ENCODE measurements around the gene YIPF6. TPM values are rescaled to one million over a fixed set of nuclear protein-coding genes. Genes with fewer than 3 reads are reported as not detected.

YIPF6 gene
- total and polyA plus RNA-seq, 9 of the 15 experiments (the other 6 are each of a cell fraction or from before 2014, with no cell fraction given), result 7.7 to 44.2 (median 22.4) TPM

DNA sequence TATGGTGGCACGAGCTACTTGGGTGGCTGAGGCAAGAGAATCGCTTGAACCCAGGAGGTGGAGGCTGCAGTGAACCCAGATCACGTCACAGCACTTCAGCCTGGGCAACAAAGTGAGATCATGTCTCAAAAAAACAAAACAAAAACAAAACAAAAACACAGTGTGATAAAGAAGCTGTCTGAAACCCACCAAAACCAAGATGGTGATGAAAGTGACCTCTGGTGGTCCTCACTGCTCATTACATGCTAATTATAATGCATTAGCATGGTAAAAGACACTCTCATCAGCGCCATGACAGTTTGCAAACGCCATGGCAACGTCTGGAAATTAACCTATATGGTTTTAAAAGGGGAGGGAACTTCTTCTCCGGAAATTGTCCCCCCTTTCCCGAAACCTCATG is 36.2 kb upstream of the YIPF6 start:
- peak overlapping the region; percentile 90 for H2AFZ ChIP-seq (ENCODE audit: low read depth, low read length)
- BruUV-seq (replicated peaks), result no TSS peak
- no peak overlapping the region; the same call in 1 of the 2 replicates for H3K4me2 ChIP-seq (ENCODE audit: insufficient read depth, low read length)
- H3K9me1 ChIP-seq (ENCODE audit: control insufficient read depth, insufficient read depth, low read length), result no peaks in the 10 kb centered on the region
- POLR2A ChIA-PET, result no interaction called here
- peak; percentile 92 for ATAC-seq
- FAIRE-seq, result peak; percentile 92
- CTCF ChIA-PET (ENCODE audit: low intra/inter-chr PET ratio), result interaction anchor here (0.7 kb wide), 2 partner anchors 9 to 265 kb away, joined by 3 to 4 read pairs; no protein-coding TSS in a partner anchor
- H3K4me3 ChIP-seq, result no peak overlapping the region
- no peaks in the 10 kb centered on the region for H3K4me1 ChIP-seq (replicated peaks in 1 of 2; ENCODE audit: control insufficient read depth in 2 of 2, insufficient read depth in 2 of 2, low read length in 2 of 2)
- no peaks in the 10 kb centered on the region; a peak in 1 of 5 replicates for H3K27me3 ChIP-seq (ENCODE audit: control insufficient read depth in 2 of 2, insufficient read depth in 2 of 2, low read length in 2 of 2)
- no peak overlapping the region; a peak in 1 of 4 replicates for H3K9ac ChIP-seq (ENCODE audit: insufficient read depth in 1 of 2, low read depth in 2 of 2, low read length in 2 of 2)
- 4% methylated on average over 8 of the region's 8 CpGs for WGBS (ENCODE audit: insufficient coverage, low coverage, missing lambda C conversion rate)
- no peaks in the 10 kb centered on the region for H3K9me3 ChIP-seq (replicated peaks; ENCODE audit: control insufficient read depth, insufficient read depth, low read depth, low read length)
- H3K27ac ChIP-seq (ENCODE audit: extremely low read depth, low read depth, low read length), result peak overlapping the region; percentile 47; the same call in 2 of the 3 replicates
- intact Hi-C loops (cut with micrococcal nuclease) (loop anchor here (5.0 kb wide), 3 partner anchors 230 to 280 kb away; no protein-coding TSS in a partner anchor), in situ Hi-C loops (cut with MboI) (no loop called here)
- H3K36me3 ChIP-seq (ENCODE audit: control insufficient read depth, insufficient read depth, low read length), result no peaks in the 10 kb centered on the region
- no peaks in the 10 kb centered on the region for H3K79me2 ChIP-seq (ENCODE audit: control insufficient read depth, insufficient read depth, low read length)
- H4K20me1 ChIP-seq (replicated peaks; ENCODE audit: control insufficient read depth, insufficient read depth, low read length), result no peaks in the 10 kb centered on the region
- DNase-seq (ENCODE audit: extremely low read depth in 1 of 4, low spot score in 3 of 4), result peak in 3 of 4 experiments; percentile 8 to 67 (median 10)
- TF ChIP-seq OTX1 (CRISPR knock-in tag; IDR thresholded peaks at IDR 0.05) (peak; percentile 17; the same call in 1 of the 2 replicates), NR2C2 (CRISPR knock-in tag; IDR thresholded peaks at IDR 0.05) (no peak), NR2C2 (tag; IDR thresholded peaks at IDR 0.05) (peak; percentile 1; the same call in 1 of the 2 replicates), DIDO1 (tag; IDR thresholded peaks at IDR 0.05; ENCODE audit: low read depth) (no peak), TRIM24 (IDR thresholded peaks at IDR 0.05) (no peak), KLF10 (CRISPR knock-in tag; IDR thresholded peaks at IDR 0.05) (no peak), NCOA1 (IDR thresholded peaks at IDR 0.05; ENCODE audit: low read depth) (no peak), SMC3 (conservative IDR thresholded peaks at IDR 0.05; ENCODE audit: insufficient read depth, low read depth, low read length) (peak; percentile 38; the same call in 1 of the 2 replicates), LARP7 (IDR thresholded peaks at IDR 0.05) (0 out of 2 replicates have a peak, but pooled peaks have one; percentile 39), PHF20 (IDR thresholded peaks at IDR 0.05; ENCODE audit: partially characterized antibody) (no peak), SMARCA5 (IDR thresholded peaks at IDR 0.05) (peak; percentile 89), BCL6 (CRISPR knock-in tag; IDR thresholded peaks at IDR 0.05) (no peak), RAD21 (CRISPR knock-in tag; conservative IDR thresholded peaks at IDR 0.05 in 1 of 2, IDR thresholded peaks at IDR 0.05 in 1 of 2) (peak; percentile 70 to 87), DPF2 (IDR thresholded peaks at IDR 0.05) (peak; percentile 72), PTBP1 (IDR thresholded peaks at IDR 0.05; ENCODE audit: low read depth, low read length) (no peak), CCAR2 (IDR thresholded peaks at IDR 0.05; ENCODE audit: low read depth, low read length) (no peak), ZNF212 (CRISPR knock-in tag; IDR thresholded peaks at IDR 0.05) (no peak)
- TF ChIP-seq, protein P1, sequence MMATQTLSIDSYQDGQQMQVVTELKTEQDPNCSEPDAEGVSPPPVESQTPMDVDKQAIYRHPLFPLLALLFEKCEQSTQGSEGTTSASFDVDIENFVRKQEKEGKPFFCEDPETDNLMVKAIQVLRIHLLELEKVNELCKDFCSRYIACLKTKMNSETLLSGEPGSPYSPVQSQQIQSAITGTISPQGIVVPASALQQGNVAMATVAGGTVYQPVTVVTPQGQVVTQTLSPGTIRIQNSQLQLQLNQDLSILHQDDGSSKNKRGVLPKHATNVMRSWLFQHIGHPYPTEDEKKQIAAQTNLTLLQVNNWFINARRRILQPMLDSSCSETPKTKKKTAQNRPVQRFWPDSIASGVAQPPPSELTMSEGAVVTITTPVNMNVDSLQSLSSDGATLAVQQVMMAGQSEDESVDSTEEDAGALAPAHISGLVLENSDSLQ (IDR thresholded peaks at IDR 0.05), result peak; percentile 77
- TF ChIP-seq, protein P2, sequence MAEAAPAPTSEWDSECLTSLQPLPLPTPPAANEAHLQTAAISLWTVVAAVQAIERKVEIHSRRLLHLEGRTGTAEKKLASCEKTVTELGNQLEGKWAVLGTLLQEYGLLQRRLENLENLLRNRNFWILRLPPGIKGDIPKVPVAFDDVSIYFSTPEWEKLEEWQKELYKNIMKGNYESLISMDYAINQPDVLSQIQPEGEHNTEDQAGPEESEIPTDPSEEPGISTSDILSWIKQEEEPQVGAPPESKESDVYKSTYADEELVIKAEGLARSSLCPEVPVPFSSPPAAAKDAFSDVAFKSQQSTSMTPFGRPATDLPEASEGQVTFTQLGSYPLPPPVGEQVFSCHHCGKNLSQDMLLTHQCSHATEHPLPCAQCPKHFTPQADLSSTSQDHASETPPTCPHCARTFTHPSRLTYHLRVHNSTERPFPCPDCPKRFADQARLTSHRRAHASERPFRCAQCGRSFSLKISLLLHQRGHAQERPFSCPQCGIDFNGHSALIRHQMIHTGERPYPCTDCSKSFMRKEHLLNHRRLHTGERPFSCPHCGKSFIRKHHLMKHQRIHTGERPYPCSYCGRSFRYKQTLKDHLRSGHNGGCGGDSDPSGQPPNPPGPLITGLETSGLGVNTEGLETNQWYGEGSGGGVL (CRISPR knock-in tag; IDR thresholded peaks at IDR 0.05), result no peak
- TF ChIP-seq, protein P3, sequence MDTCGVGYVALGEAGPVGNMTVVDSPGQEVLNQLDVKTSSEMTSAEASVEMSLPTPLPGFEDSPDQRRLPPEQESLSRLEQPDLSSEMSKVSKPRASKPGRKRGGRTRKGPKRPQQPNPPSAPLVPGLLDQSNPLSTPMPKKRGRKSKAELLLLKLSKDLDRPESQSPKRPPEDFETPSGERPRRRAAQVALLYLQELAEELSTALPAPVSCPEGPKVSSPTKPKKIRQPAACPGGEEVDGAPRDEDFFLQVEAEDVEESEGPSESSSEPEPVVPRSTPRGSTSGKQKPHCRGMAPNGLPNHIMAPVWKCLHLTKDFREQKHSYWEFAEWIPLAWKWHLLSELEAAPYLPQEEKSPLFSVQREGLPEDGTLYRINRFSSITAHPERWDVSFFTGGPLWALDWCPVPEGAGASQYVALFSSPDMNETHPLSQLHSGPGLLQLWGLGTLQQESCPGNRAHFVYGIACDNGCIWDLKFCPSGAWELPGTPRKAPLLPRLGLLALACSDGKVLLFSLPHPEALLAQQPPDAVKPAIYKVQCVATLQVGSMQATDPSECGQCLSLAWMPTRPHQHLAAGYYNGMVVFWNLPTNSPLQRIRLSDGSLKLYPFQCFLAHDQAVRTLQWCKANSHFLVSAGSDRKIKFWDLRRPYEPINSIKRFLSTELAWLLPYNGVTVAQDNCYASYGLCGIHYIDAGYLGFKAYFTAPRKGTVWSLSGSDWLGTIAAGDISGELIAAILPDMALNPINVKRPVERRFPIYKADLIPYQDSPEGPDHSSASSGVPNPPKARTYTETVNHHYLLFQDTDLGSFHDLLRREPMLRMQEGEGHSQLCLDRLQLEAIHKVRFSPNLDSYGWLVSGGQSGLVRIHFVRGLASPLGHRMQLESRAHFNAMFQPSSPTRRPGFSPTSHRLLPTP (IDR thresholded peaks at IDR 0.05; ENCODE audit: borderline replicate concordance, extremely low read depth, insufficient read length), result no peak

Measured in K562 (cell line).